SK-N-SH treated with all-trans-retinoic acid at 6 μM for 48 hours (cell line): ENCODE data around the gene NXN.

ENCODE experiments used
- TCF4 ChIP-seq: fragments of 250-450 bp; sonication (Bioruptor Pico); IDR thresholded peaks from 2 replicates; pipeline ENCODE4 v1.8.0; 2021; ENCODE audit warnings: mild to moderate bottlenecking, moderate library complexity, borderline replicate concordance
- ZNF565 ChIP-seq: fragments of 450-650 bp; formaldehyde crosslinking; conservative IDR thresholded peaks from 2 replicates; pipeline ENCODE4 v1.5.0; 2020; ENCODE audit warnings: low read depth, mild to moderate bottlenecking, moderate library complexity

DNA sequence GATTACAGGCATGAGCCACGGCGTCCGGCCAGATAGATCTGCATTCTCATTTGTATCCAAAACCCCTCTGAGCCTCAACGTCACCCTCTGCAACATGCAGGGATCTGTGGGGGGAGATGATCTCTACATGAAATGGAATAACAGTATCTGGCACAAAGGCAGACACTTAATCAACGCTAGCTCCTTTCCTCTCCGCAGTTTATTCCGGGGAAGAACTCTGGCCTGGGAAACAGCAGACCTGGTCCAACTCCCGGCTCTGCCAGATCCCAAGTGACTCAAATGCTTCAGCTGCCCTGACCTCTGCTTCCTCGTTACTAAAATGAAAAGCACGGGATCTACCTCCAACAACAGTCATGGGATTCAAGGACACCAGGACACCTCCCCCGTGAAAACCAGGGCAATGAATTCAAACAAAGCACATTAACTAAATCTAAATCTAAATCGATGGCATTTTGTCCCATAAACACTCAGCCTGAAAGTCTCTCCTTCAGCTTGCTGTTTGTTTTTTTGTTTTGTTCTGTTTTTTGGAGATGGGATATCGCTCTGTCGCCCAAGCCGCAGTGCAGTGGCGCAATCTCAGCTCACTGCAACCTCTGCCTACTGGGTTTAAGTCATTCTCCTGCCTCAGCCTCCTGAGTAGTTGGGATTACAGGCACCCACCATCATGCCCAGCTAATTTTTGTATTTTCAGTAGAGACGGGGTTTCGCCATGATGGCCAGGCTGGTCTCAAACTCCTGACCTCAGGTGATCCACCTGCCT is 78.2 kb downstream of the NXN start:
- no peak for TF ChIP-seq ZNF565 (CRISPR knock-in tag)
- no peak for TF ChIP-seq TCF4 (CRISPR knock-in tag)
